Activated naive CD4-positive, alpha-beta T cell treated with anti-CD3 and anti-CD28 coated beads, Interleukin-2, amount 50 U/mL, for 24 hours (primary cell): ENCODE results near the gene CST4.
A peak's percentile ranks its signal among the peaks of the same experiment; 100 is the strongest.
"Not testable (repeated sequence)": the region's sequence is repeated elsewhere in the genome, so short reads cannot be mapped to it uniquely, and the experiment has no call there.

Source experiments
- H3K27ac Mint-ChIP-seq: one replicate; pipeline ENCODE4 v1.8.0; 2021; ENCODE audit warnings: mild to moderate bottlenecking, mixed read lengths
- H3K27me3 Mint-ChIP-seq: one replicate; pipeline ENCODE4 v1.8.0; 2021; ENCODE audit warnings: mixed read lengths
- H3K36me3 Mint-ChIP-seq: one replicate; pipeline ENCODE4 v1.8.0; 2021; ENCODE audit warnings: mixed read lengths
- H3K4me1 Mint-ChIP-seq: one replicate; pipeline ENCODE4 v1.8.0; 2021; ENCODE audit warnings: mixed read lengths
- H3K4me3 Mint-ChIP-seq: one replicate; pipeline ENCODE4 v1.8.0; 2021; ENCODE audit warnings: mild to moderate bottlenecking, mixed read lengths
- H3K9me3 Mint-ChIP-seq: one replicate; pipeline ENCODE4 v1.8.0; 2021; ENCODE audit warnings: mixed read lengths

CST4 gene

DNA sequence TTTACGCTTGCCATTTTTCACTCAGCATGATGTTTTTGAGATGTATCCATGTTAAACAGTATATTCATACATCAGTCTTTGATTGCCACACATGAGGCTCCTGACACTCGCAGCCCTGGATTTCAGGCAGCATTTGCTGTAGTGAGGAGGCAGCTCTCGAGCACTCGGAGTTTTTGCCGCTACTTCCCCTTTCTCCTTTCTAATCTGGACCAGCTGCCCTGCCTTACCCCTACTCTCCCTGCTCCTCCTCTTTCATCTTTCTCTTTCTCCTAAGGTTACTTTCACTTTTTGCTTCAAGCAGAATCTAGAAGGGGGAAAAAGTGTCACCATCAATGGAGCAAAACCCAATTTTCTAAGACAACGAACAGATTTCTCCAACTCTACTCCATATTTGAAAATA, 45.2 kb downstream of the CST4 start:
- Mint-ChIP-seq H3K27me3 (peaks cover 6% of the 10 kb centered on the region), H3K9me3 (no peaks in the 10 kb centered on the region), H3K36me3 (no peaks in the 10 kb centered on the region), H3K4me3 (no peak overlapping the region), H3K27ac (no peak overlapping the region), H3K4me1 (no peaks in the 10 kb centered on the region)

DNA sequence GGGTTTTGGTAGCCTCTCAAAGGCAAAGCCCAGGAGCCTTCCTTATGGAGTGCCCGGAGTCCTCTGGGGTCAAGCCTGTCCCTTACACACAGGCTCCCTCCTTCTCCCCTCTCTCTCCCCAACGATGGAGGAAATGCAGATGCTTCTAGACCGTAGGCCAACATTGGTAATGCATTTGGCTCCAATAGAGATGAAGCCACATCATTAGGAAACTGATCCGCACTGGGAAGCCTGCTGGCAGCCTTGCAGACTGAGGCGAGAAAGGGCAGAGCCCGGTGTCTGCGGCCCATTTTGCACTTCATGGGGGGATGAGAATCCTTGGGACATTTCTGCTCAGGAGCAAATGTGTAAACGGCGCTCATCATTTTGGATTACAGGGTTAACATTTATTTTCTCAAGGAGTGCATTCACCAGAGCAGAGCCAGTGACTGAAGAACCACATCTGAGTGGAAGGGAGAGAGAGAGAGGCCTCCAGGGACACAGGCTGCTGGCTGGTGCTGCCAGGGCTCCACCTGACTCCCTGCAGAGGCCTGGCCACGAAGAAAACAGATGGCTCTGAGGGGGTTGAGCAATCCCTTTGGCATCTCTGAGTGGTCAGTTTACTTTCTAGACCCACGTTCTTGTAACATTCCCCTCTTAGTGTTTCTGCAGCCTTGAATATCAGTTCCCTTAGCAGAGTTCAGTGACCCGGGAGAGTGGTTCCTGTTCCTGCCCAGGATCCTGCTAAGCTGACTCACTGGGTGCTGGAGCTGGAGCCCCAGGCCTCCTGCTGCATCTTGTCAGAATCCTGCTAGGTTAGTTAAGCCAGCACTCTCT, 46.7 kb downstream of the CST4 start:
- peaks cover 6% of the 10 kb centered on the region for H3K27me3 Mint-ChIP-seq
- H3K27ac Mint-ChIP-seq: no peak overlapping the region
- H3K9me3 Mint-ChIP-seq: no peaks in the 10 kb centered on the region
- H3K4me3 Mint-ChIP-seq: no peak overlapping the region
- no peaks in the 10 kb centered on the region for H3K36me3 Mint-ChIP-seq
- H3K4me1 Mint-ChIP-seq: no peaks in the 10 kb centered on the region

DNA sequence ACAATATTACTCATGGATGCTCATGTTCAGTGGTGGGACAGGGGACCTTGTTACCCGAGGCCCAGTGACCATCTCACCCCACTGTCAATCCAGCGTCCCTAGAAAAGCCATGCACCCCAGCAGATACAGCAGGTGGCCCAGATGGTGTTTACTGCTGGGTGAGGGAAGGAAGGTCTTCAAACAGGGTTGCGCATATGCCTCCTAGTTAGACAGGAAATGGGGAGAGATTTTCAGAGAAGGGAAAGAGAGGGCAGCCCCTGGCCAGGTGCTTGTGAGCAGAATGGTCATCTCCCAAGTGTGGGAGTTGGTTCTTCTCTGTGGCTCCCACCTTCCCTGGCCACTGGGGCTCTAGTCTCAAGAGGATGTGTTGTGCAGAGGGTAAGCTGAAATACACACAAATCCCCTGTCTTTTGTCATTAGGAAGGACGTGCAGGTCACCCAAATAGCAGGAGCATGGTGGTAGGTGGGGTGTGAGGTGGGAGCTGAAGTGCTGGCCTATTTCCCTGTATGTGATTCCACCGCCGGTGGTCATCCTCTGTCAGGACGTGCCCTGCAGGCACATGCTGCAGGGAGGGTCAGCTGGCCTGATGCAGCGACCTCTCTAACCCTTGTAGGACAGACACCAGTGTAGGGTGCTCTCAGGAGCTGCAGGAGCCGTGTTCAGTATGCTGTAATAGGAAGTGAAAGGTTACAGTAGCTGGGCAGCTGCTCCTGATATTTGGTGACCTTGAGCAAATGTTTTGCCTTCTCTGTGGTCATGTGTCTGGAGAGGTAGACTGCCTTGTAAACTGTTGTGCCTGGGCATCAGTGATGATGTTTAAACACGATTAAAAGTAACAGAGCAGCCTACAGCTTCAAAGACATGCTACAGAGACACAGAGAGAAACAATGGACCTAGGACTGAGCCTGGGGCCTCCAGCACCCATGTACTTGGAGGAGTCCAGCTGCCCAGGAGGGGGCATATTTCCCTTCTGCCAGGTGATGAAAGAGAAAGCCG, 47.9 kb downstream of the CST4 start:
- Mint-ChIP-seq H3K4me1 (peaks cover 5% of the 10 kb centered on the region), H3K27ac (no peak overlapping the region)

DNA sequence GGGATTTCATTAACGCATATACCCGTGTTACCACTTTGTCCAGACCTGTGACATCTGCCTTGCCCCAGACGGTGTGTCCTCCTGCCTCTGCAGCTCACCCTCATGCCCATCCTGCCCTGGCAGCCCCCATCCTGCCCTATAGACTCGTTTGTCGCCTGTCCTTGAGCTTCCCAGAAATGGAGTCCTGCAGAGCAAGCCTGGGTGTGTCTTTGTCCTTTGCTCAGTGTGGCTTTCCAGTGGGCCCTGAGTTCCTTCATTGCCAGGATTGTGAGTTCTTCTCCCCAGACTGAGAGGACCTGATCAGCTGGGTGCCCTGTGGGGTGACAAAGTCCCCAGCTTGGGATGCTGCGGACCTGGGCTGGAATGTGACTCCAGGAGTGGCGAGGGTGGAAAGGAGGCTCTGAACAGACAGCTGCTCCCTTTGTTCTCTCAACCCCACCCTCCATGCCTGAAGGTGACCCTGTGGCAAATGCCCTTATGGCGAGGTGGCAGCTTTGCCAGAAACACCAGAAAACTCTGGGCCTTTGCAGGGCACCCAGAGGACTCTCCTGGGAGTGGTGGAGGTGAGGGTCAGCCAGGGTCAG, 48.7 kb downstream of the CST4 start:
- Mint-ChIP-seq H3K4me3 (no peak overlapping the region), H3K4me1 (peaks cover 5% of the 10 kb centered on the region), H3K27ac (no peak overlapping the region), H3K36me3 (no peaks in the 10 kb centered on the region), H3K9me3 (no peaks in the 10 kb centered on the region), H3K27me3 (peaks cover 17% of the 10 kb centered on the region)

More for the DNA sequence above, 47.9 kb downstream of the CST4 start:
- H3K36me3 Mint-ChIP-seq: no peaks in the 10 kb centered on the region
- H3K9me3 Mint-ChIP-seq: no peaks in the 10 kb centered on the region
- peaks cover 16% of the 10 kb centered on the region for H3K27me3 Mint-ChIP-seq
- H3K4me3 Mint-ChIP-seq: no peak overlapping the region

DNA sequence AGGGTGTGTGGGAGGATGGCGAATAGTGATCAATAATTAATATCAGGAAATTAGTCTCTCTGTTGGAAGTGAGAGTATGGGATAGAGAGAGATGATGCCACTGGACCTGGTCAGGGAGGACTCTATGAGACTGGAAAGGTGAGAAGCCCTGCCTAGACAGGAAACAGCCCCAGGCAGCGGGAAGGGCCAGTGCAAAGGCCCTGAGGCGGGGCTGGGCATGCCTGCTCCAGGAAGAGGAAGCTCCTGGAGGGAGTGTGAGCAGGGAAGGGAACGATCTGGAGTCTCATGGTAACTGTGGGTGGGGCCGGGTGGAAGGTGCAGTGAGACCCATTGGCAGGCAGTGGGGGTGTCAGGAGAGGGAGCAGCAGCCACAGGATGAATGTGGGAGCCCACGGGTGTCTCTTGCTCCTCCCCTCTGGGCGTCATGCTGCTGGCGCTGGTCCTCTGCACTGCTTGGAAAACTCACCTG, 49.3 kb downstream of the CST4 start:
- Mint-ChIP-seq H3K27ac (no peak overlapping the region), H3K36me3 (no peaks in the 10 kb centered on the region)

DNA sequence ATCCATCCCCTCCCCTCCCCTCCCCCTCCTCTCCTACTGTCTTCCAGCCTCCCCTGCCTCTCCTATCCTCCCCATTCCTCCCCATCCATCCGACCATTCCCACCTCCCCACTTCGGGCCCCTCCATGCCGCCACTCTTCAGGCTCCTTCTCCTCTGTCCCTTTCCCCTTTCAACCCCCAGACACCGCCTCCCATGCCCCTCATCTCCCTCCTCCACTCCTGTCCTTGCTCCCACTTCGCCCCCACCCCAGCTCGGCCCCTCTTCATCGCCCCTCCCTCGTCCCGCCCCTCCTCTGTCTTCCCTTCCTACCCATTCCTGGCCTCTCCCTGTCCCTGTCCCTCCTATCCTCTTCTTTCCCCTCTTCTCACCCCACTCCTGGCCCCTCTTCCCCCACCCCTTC, 50.5 kb downstream of the CST4 start:
- Mint-ChIP-seq H3K27me3 (peaks cover 17% of the 10 kb centered on the region), H3K4me1 (peaks cover 5% of the 10 kb centered on the region), H3K27ac (no peak overlapping the region), H3K36me3 (no peaks in the 10 kb centered on the region), H3K4me3 (no peak overlapping the region), H3K9me3 (no peaks in the 10 kb centered on the region)

More for the DNA sequence above, 49.3 kb downstream of the CST4 start:
- Mint-ChIP-seq H3K4me1 (peaks cover 5% of the 10 kb centered on the region), H3K9me3 (no peaks in the 10 kb centered on the region), H3K27me3 (peaks cover 17% of the 10 kb centered on the region), H3K4me3 (no peak overlapping the region)

DNA sequence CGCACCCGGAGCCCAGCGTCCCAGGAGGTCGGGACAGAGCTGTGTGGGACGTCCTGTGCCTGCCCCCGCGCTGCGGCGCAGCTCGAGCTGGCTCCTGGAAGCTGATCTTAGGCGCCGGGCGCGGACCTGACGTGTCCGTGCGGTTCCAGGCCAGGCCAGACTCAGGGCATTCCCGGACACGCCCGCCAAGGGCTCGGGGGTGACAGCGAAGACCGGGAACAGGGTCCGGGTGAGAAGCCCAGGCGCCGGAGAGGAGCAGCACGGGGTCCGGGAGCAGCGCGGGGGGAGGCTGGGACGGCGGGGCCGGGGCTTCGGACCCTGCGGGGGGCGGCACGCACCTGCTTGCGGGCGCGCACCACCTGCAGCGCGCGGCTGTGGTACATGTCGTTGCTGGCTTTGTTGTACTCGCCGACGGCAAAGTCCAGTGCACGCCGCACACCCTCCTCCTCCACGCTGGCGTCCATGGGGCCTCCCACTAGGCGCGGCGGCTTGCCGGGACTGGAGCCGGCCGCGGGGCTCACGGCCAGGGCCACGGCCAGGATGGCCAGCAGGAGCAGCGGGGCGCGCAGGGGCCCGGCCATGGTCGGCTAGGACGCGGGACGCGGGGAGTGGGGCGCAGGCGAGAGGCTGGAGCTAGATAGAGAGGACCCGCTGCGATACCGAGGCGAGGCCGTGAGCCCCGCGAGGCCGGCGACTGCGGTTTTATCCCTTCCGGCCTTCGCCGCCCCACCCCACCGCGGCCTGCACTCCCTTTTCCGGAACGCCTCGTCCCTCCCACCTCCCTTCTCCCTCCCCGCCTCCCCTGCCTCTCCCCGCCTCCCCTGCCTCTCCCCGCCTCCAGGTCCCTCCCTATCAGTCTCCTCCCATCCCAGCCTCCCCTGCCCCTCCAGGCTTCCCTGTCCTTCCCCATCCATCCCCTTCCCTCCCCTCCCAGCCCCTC, 51.3 kb downstream of the CST4 start, which contains the start of gene CST3:
Gene CST3 (minus strand): TSS at position 674 of the 940 bp plus-strand sequence. CDS start 93 bp downstream, at position 581.
- no peak within 1 kb of the TSS for H3K27ac Mint-ChIP-seq
- peaks cover 17% of the 10 kb centered on the region for H3K27me3 Mint-ChIP-seq
- H3K9me3 Mint-ChIP-seq: no peaks in the 10 kb centered on the region
- peaks cover 5% of the 10 kb centered on the region for H3K4me1 Mint-ChIP-seq
- H3K36me3 Mint-ChIP-seq: no peaks in the 10 kb centered on the region
- H3K4me3 Mint-ChIP-seq: peak within 1 kb of the TSS; percentile 61

DNA sequence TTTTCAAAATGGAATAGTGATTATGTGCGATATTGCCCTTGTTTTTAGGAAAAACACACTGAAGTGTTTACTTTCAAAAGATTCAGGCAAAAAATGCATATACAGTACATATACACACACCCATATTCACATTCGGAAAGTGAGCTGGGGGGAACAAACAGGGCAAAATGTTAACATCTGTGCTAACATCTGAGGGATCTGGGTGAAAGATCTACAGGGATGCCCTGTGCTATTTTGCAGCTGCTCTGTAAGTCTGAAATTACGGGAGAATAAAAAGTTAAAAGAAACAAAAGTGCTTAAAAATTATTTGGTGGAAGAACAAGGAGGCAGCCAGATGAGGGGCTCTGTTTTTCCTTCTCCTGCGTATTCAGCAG, 51.9 kb downstream of the CST4 start:
- Mint-ChIP-seq H3K27ac (no peak overlapping the region), H3K27me3 (peaks cover 17% of the 10 kb centered on the region), H3K9me3 (no peaks in the 10 kb centered on the region), H3K4me3 (peak overlapping the region; percentile 61), H3K36me3 (no peaks in the 10 kb centered on the region), H3K4me1 (peaks cover 5% of the 10 kb centered on the region)

DNA sequence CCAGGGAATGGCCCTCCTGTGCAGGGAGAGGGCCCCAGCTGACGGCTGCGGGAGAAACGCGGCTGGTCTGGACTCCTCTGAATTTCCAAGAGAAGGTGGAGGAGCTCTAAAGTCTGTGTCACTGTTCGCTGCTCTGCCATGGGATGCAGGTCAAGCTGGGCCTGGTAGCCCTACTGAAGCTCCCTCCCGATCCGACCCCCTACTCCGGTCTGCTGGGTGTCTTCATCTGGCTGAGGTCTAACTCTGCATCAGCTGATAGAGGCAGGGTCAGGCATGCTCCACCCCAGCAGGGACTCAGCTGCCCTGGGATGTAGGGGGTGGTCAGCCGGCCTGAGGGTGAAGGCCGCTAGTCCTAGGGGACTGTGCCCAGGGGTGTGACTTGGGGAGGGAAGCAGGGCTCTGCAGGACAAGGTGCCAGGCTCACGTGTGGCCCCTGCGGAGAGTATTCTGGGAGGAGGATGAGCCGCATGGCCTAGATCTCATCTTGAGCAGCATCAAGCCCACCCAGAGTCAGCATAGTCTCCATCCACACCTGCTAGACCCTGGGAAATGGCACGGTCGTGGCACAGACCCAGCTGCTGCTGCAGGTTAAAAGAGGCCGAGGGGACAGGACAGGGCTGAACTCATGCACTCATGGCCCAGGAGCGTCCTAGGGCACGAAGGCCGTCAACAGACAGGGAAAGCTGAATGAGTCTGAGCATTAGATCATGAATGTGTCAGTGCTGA, 52.5 kb downstream of the CST4 start:
- no peaks in the 10 kb centered on the region for H3K36me3 Mint-ChIP-seq
- H3K9me3 Mint-ChIP-seq: no peaks in the 10 kb centered on the region
- peaks cover 5% of the 10 kb centered on the region for H3K4me1 Mint-ChIP-seq
- H3K4me3 Mint-ChIP-seq: no peak overlapping the region
- H3K27ac Mint-ChIP-seq: no peak overlapping the region
- peaks cover 17% of the 10 kb centered on the region for H3K27me3 Mint-ChIP-seq

DNA sequence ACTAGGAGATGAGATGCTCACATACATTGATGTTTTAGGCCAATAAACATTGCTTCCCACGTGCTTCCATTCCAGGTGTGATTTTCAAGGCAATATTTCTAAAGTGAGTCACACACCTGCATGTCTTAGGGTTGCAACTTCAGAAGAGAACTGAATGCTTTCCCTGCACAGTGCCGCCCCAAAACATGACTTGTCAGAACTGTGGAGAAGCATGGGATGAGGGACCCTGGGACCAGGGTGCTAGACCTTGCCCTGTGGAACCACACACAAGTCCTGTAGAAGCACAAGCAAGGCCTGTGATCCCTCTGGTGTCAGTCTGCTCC, 53.1 kb downstream of the CST4 start:
- not testable (repeated sequence) for H3K4me3 Mint-ChIP-seq, H3K9me3 Mint-ChIP-seq, H3K4me1 Mint-ChIP-seq, H3K36me3 Mint-ChIP-seq, H3K27ac Mint-ChIP-seq
- peaks cover 17% of the 10 kb centered on the region for H3K27me3 Mint-ChIP-seq
